Gastrocnemius medialis (tissue), 4 donors: ENCODE data around the gene SCGB1C1. TPM values are rescaled to one million over a fixed set of nuclear protein-coding genes. Genes with fewer than 3 reads are reported as not detected.
"Not testable (repeated sequence)": the region's sequence is repeated elsewhere in the genome, so short reads cannot be mapped to it uniquely, and the experiment has no call there.

Source experiments
- ATAC-seq, 2 donors: fragments of 150-250 bp; one replicate each; pipeline ENCODE4 v1.9.1; 2016
- DNase-seq, 2 donors: peaks; one replicate each; pipeline ENCODE4 v3.0.0-alpha.2; 2019
- H3K27ac ChIP-seq, 4 donors: fragments of 200-600 bp; sonication (generic); 1 replicate in 1 of 4; 2 replicates in 3 of 4; pipeline ENCODE4 v1.5.1; 2016 to 2018; ENCODE audit warnings: mild to moderate bottlenecking in 2 of 4, moderate library complexity in 1 of 4
- H3K27me3 ChIP-seq, 3 donors: fragments of 200-600 bp; sonication (generic) in 2 of 3; 1 replicate in 1 of 3; 2 replicates in 2 of 3; pipeline versions ENCODE4 v1.5.1 to v1.6.0; 2016 to 2019; ENCODE audit warnings: mild to moderate bottlenecking in 1 of 3, moderate library complexity in 1 of 3
- H3K36me3 ChIP-seq, 2 donors: fragments of 200-600 bp; sonication (generic) in 1 of 2; one replicate each; pipeline ENCODE4 v1.5.1; 2017 to 2018
- H3K4me1 ChIP-seq, 2 donors: fragments of 200-600 bp; sonication (generic) in 1 of 2; one replicate each; pipeline ENCODE4 v1.5.1; 2016 to 2017; ENCODE audit warnings: mild to moderate bottlenecking in 2 of 2
- H3K4me3 ChIP-seq, 4 donors: fragments of 200-600 bp; sonication (generic) in 3 of 4; 1 replicate in 1 of 4; 2 replicates in 3 of 4; pipeline ENCODE4 v1.5.1; 2016 to 2019; ENCODE audit warnings: mild to moderate bottlenecking in 2 of 4
- H3K9me3 ChIP-seq, 3 donors: fragments of 200-600 bp; sonication (generic) in 2 of 3; 1 replicate in 1 of 3; 2 replicates in 2 of 3; pipeline ENCODE4 v1.5.1; 2016 to 2019
- POLR2A ChIP-seq, 2 donors: fragments of 450-650 bp; IDR thresholded peaks; one replicate each; pipeline ENCODE4 v1.6.1; 2017; ENCODE audit warnings: antibody characterized with exemption in 2 of 2, mild to moderate bottlenecking in 2 of 2, moderate library complexity in 2 of 2
- in situ Hi-C, 4 donors: fragments of 200-750 bp; cut with MboI; loops; one replicate each; pipeline versions ENCODE4 v1.15.0 to v1.8.0; 2017; ENCODE audit warnings: low sequenced_read_pairs in 4 of 4
- intact Hi-C: fragments of 100-400 bp; cut with DNase I; formaldehyde crosslinking; loops from one replicate; pipeline ENCODE4 v1.15.1; 2023; ENCODE audit warnings: low total_unique reads
- total RNA-seq, 4 donors: library from RNA; depleted of rRNA; stranded (reverse); fragments of >200 nt; gene quantifications; one replicate each; pipeline versions ENCODE4 v1.1.0 to v1.2.3, GENCODE V29; 2016
- TF ChIP-seq, protein P1 (sequence below), 5 experiments: fragments of 450-650 bp in 3 of 5; fragments of 200-600 bp in 2 of 5; sonication (generic) in 2 of 5; IDR thresholded peaks in 4 of 5; conservative IDR thresholded peaks in 1 of 5; 1 replicate in 4 of 5; 2 replicates in 1 of 5; pipeline ENCODE4 v1.5.1; 2016 to 2019; ENCODE audit warnings: antibody characterized with exemption in 5 of 5, mild to moderate bottlenecking in 3 of 5, moderate library complexity in 3 of 5

The SCGB1C1 gene
- total RNA-seq, 4 donors from 2014 or later, result not detected

- in situ Hi-C loops (no loop called here), intact Hi-C loops (no loop called here)
- H3K4me1 ChIP-seq, result peaks cover 1 to 4% of the 10 kb centered on the region in 2 donors
- H3K27ac ChIP-seq, result no peak overlapping the region
- TF ChIP-seq POLR2A (IDR thresholded peaks at IDR 0.05), result no peak
- TF ChIP-seq, protein P1, sequence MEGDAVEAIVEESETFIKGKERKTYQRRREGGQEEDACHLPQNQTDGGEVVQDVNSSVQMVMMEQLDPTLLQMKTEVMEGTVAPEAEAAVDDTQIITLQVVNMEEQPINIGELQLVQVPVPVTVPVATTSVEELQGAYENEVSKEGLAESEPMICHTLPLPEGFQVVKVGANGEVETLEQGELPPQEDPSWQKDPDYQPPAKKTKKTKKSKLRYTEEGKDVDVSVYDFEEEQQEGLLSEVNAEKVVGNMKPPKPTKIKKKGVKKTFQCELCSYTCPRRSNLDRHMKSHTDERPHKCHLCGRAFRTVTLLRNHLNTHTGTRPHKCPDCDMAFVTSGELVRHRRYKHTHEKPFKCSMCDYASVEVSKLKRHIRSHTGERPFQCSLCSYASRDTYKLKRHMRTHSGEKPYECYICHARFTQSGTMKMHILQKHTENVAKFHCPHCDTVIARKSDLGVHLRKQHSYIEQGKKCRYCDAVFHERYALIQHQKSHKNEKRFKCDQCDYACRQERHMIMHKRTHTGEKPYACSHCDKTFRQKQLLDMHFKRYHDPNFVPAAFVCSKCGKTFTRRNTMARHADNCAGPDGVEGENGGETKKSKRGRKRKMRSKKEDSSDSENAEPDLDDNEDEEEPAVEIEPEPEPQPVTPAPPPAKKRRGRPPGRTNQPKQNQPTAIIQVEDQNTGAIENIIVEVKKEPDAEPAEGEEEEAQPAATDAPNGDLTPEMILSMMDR (IDR thresholded peaks at IDR 0.05 in 4 of 5, conservative IDR thresholded peaks at IDR 0.05 in 1 of 5), result no peak
- no peaks in the 10 kb centered on the region for H3K9me3 ChIP-seq
- no peak for DNase-seq
- no peak overlapping the region for H3K4me3 ChIP-seq
- ATAC-seq, result no peak
- peaks cover 0 to 23% of the 10 kb centered on the region in 2 donors for H3K36me3 ChIP-seq
- H3K27me3 ChIP-seq, result no peaks in the 10 kb centered on the region
These were observed 26.1 kb downstream of the SCGB1C1 start for GRCh38 chr11:218815-219593.

GRCh38 chr11:220641-221215 lies 27.9 kb downstream of the SCGB1C1 start:
- in situ Hi-C loops, intact Hi-C loops, H3K27ac ChIP-seq, H3K36me3 ChIP-seq, H3K4me1 ChIP-seq, DNase-seq, H3K9me3 ChIP-seq, H3K4me3 ChIP-seq, H3K27me3 ChIP-seq, ATAC-seq: not testable (repeated sequence)

DNA sequence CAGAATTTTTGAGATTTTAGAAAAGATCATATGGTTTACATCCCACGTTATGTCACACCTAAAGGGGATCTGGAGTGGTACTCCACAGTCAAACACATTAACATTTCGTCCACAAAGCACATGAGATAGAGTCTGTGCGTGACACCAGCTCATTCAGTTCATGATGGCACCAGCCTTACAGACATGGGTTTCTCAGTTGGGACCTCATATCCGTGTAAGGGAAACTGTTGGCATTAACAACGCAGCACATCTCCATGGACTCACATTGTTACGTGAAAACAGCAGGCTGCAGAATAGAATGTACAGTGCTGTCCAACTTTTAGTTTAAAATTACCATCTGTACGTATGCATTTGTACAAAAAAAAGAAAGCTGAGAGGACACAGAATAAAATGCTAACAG lies 28.7 kb downstream of the SCGB1C1 start:
- no peak overlapping the region for H3K4me3 ChIP-seq
- no peak for ATAC-seq
- DNase-seq, result no peak
- in situ Hi-C loops (no loop called here), intact Hi-C loops (no loop called here)
- TF ChIP-seq, protein P1 (IDR thresholded peaks at IDR 0.05 in 4 of 5, conservative IDR thresholded peaks at IDR 0.05 in 1 of 5), result no peak
- H3K27me3 ChIP-seq, result no peaks in the 10 kb centered on the region
- no peaks in the 10 kb centered on the region for H3K9me3 ChIP-seq
- H3K36me3 ChIP-seq, result peaks cover 0 to 5% of the 10 kb centered on the region in 2 donors
- no peak overlapping the region for H3K27ac ChIP-seq
- peaks cover 6 to 9% of the 10 kb centered on the region in 2 donors for H3K4me1 ChIP-seq

DNA sequence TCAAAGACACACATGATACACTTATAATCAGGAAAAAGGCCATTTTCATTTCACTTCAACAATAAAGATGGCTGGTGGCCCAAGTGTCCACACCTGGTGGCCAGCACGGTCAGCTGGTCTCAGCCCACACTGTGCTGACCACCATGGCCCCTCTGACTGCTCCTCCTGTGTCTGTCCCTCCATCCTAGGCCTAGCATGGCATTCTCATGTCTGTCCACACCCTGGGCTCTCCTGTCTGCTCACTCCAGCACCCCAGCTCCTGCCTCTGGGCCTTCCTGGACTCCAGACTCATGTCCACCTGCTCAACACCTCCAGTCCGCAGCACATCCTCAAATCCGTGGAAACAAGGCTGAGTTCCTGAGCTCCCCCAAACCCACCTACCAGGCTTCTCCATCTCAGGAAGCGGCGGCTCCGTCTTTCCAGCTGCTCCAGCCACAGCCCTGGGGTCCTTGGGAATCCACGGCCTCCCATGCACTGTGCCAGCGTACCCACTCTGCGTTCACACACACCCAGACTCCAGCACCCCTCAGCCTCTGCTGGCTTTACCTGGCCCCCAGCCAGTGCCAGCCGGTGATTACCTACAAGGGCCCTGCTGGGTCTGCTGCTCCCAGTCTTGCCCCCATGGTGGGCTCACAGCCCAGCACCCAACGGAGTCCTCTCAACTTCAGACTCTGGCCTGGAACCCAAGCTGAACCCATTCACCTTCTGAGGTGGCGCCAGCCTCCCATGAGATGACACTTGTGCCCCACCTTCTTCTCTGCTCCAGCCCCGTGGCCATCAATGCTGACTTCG lies 29.3 kb downstream of the SCGB1C1 start:
- no peak overlapping the region for H3K27ac ChIP-seq
- no peaks in the 10 kb centered on the region for H3K9me3 ChIP-seq
- in situ Hi-C loops, result no loop called here
- H3K4me3 ChIP-seq, result no peak overlapping the region
- TF ChIP-seq, protein P1 (IDR thresholded peaks at IDR 0.05 in 4 of 5, conservative IDR thresholded peaks at IDR 0.05 in 1 of 5), result no peak
- no peak for TF ChIP-seq POLR2A (IDR thresholded peaks at IDR 0.05)
- ATAC-seq (no peak), DNase-seq (no peak)
- H3K36me3 ChIP-seq, result peaks cover 0 to 5% of the 10 kb centered on the region in 2 donors
- intact Hi-C loops, result no loop called here
- no peaks in the 10 kb centered on the region for H3K27me3 ChIP-seq
- peaks cover 6 to 9% of the 10 kb centered on the region in 2 donors for H3K4me1 ChIP-seq
